Measurements from ENCODE around the gene ZFP92.
"Not testable (repeated sequence)": the region's sequence is repeated elsewhere in the genome, so short reads cannot be mapped to it uniquely, and the experiment has no call there.

The ZFP92 gene

DNA sequence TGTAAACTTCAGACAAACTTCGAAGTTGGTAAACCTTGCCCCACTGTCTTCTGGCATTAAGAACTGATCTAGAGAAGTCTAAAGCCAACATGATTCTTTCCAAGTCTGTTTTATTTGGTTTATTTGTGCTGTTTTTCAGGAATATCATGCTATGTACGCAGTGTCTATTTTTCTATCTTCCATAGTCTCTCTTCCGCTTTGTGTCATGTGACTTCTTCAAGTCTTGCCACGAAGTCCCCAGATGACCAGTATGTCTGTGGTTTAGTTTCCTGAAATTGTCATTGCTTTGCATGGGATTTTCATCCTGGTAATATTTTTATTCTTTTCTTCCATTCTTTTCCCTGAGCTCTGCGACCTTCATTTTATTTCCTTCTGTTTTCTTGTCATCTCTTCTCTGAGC, 25.2 kb upstream of the ZFP92 start:
- WGBS, 2 experiments, result 84 to 97% methylated on average over 5 of the region's 5 CpGs
- Histone ChIP-seq H3K36me3 (ENCODE audit: control insufficient read depth, insufficient read depth, low read length) (no peaks in the 10 kb centered on the region), H3K9me3 (ENCODE audit: control insufficient read depth, low read length) (no peaks in the 10 kb centered on the region), H3K27ac (ENCODE audit: insufficient read depth, low read depth, low read length, poor library complexity, severe bottlenecking) (no peak overlapping the region), H3K4me3 (ENCODE audit: insufficient read depth, low read depth, low read length) (no peak overlapping the region), H3K4me1 (ENCODE audit: control insufficient read depth, insufficient read depth, low read length) (no peaks in the 10 kb centered on the region), H3K27me3 (ENCODE audit: control insufficient read depth, insufficient read depth, low read length, poor library complexity, severe bottlenecking) (no peaks in the 10 kb centered on the region)

DNA sequence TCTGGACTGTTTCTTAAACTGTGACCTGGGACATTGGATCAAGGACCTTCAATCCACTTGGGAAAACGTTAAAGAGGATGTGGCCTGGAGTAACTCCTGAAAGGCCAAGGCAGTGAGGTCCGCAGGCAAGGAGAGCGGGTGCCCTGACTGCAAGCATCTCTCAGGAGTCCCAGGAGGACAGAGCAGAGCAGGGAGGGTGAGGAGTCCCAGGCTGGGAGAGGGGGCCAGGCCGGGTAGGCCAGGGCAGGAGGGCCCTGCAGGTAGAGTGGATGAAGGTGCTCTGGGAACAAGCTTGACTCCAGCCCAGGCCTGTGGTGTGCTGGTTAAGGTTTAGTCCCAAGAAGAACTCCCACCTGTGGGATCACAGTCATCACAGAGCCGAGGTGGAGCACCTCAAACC, 23.9 kb upstream of the ZFP92 start:
- Histone ChIP-seq H3K4me3 (ENCODE audit: insufficient read depth, low read depth, low read length) (no peak overlapping the region), H3K4me1 (ENCODE audit: control insufficient read depth, insufficient read depth, low read length) (no peaks in the 10 kb centered on the region), H3K27me3 (ENCODE audit: control insufficient read depth, insufficient read depth, low read length, poor library complexity, severe bottlenecking) (no peaks in the 10 kb centered on the region), H3K27ac (ENCODE audit: insufficient read depth, low read depth, low read length, poor library complexity, severe bottlenecking) (no peak overlapping the region), H3K36me3 (ENCODE audit: control insufficient read depth, insufficient read depth, low read length) (no peaks in the 10 kb centered on the region), H3K9me3 (ENCODE audit: control insufficient read depth, low read length) (no peaks in the 10 kb centered on the region)
- WGBS, 2 experiments, result 87 to 92% methylated on average over 5 of the region's 5 CpGs

DNA sequence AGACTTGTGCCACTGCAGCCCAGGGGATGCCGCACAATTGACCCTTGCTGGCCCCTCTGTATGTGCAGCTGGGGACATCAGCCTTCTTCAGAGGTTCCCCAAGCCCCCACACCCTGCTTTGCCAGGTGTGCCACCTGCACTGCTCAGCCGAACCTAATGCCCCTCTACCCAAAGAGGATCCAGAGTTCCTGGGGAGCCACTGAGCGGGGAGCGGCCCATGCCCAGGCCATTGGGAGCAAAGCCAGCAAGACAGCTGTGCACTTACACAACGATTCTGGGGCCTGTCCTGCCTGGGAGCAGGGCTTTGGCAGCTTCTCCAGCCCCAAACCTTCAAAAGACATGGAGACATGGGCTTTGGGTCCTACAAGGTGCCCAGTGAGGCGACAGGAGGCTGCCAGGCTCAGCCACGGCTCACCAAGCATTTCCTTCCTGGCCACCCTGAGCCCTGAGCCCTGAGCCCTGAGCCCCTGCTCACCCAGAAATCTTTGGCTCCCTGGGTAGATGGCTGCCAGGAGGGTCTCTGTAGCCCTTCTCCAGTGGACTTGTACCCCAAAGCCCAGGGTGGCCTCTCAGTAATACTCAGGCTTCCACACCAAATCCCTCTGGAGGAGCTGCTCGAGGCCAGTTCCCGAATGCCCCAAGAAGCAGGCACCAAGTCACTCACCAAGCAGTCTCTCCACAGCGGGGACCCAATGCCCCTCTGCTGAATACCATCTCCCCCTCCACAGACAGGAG, 23.1 kb upstream of the ZFP92 start:
- Histone ChIP-seq H3K4me3 (ENCODE audit: insufficient read depth, low read depth, low read length) (no peak overlapping the region), H3K9me3 (ENCODE audit: control insufficient read depth, low read length) (no peaks in the 10 kb centered on the region), H3K27ac (ENCODE audit: insufficient read depth, low read depth, low read length, poor library complexity, severe bottlenecking) (no peak overlapping the region), H3K36me3 (ENCODE audit: control insufficient read depth, insufficient read depth, low read length) (no peaks in the 10 kb centered on the region), H3K27me3 (ENCODE audit: control insufficient read depth, insufficient read depth, low read length, poor library complexity, severe bottlenecking) (no peaks in the 10 kb centered on the region), H3K4me1 (ENCODE audit: control insufficient read depth, insufficient read depth, low read length) (no peaks in the 10 kb centered on the region)
- 91 to 92% methylated on average over 10 of the region's 10 CpGs for WGBS, 2 experiments

DNA sequence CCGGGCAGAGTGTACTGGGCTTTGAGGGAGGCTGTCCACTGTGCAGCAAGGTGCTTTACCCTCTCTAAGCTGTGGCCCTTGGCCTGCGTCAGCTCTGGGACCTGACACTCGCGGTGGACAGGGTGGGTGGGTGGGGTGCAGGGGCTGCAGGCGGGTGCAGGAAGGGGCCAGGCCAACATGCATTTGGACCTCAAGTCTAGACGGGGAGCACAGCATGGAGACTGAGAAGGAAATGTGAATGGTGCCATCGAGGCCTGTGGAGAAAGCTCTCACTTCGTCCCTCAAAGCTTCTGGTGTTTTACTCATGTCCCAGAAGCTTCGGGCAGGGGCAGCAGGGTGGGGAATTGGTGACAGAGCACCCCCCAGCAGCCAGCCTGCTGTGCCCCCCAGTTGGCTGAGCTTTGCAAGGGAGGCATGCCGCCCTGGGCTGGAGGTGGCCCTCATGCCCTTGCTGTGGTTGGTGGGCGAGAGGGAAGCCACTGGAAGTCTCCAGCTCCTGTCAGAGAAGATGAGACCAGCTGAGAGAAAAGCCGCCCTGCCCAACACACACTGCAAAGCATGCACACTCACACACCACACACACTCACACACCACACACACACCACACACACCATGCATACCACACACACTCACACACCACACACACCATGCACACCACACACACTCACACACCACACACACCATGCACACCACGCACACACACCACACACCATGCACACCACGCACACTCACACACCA, 22.4 kb upstream of the ZFP92 start:
- Histone ChIP-seq H3K36me3 (ENCODE audit: control insufficient read depth, insufficient read depth, low read length) (no peaks in the 10 kb centered on the region), H3K27ac (ENCODE audit: insufficient read depth, low read depth, low read length, poor library complexity, severe bottlenecking) (no peak overlapping the region), H3K27me3 (ENCODE audit: control insufficient read depth, insufficient read depth, low read length, poor library complexity, severe bottlenecking) (no peaks in the 10 kb centered on the region), H3K4me3 (ENCODE audit: insufficient read depth, low read depth, low read length) (no peak overlapping the region), H3K4me1 (ENCODE audit: control insufficient read depth, insufficient read depth, low read length) (no peaks in the 10 kb centered on the region), H3K9me3 (ENCODE audit: control insufficient read depth, low read length) (no peaks in the 10 kb centered on the region)
- 86% methylated on average over 14 of the region's 14 CpGs for WGBS, 2 experiments

DNA sequence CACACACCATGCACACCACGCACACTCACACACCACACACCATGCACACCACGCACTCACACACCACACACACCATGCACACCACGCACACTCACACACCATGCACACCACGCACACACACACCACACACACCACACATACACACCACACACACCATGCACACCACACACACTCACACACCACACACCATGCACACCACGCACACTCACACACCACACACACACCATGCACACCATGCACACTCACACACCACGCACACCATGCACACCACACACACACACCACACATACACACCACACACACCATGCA, 21.9 kb upstream of the ZFP92 start:
- 92 to 93% methylated on average over 6 of the region's 6 CpGs for WGBS, 2 experiments
- H3K4me1 ChIP-seq (ENCODE audit: control insufficient read depth, insufficient read depth, low read length); H3K4me3 ChIP-seq (ENCODE audit: insufficient read depth, low read depth, low read length); H3K36me3 ChIP-seq (ENCODE audit: control insufficient read depth, insufficient read depth, low read length); H3K27ac ChIP-seq (ENCODE audit: insufficient read depth, low read depth, low read length, poor library complexity, severe bottlenecking); H3K9me3 ChIP-seq (ENCODE audit: control insufficient read depth, low read length); H3K27me3 ChIP-seq (ENCODE audit: control insufficient read depth, insufficient read depth, low read length, poor library complexity, severe bottlenecking): not testable (repeated sequence)

DNA sequence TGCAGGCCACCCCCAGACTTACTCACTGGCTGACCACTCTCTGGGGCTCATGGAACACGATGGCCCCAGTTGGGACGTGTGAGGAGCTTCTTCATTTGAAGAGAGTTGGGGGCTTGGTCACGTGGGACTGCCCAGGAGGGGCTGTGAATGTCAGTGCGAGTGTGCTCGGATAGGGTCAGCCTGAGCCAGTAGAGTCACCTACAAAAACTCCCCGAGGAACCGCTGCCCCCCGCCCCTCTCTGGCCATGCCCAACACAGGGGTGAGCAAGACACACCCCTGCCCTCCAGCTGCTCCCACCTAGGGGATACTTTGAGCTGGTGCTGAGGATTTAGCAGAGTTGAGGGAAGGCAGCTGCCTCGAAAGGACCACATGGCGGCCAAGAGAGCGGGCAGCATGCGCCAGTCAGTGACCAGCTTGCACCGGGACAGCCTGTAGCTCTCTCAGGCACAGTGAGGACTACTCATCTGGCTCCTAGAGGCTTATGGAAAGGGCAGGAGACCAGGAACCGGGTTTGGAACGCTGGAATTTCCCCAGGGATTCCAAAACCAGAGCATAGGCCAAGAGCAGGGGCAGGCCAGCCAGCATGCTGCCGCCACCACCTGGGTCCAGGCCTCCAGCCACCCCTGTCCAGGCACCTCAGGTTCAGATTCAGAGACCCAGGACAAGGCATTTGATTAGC, 18.5 kb upstream of the ZFP92 start:
- H3K9me3 ChIP-seq (ENCODE audit: control insufficient read depth, low read length), result no peaks in the 10 kb centered on the region
- WGBS, 2 experiments, result 94 to 96% methylated on average over 16 of the region's 16 CpGs
- H3K36me3 ChIP-seq (ENCODE audit: control insufficient read depth, insufficient read depth, low read length), result no peaks in the 10 kb centered on the region
- no peaks in the 10 kb centered on the region for H3K4me1 ChIP-seq (ENCODE audit: control insufficient read depth, insufficient read depth, low read length)
- H3K4me3 ChIP-seq (ENCODE audit: insufficient read depth, low read depth, low read length), result no peak overlapping the region
- no peak overlapping the region for H3K27ac ChIP-seq (ENCODE audit: insufficient read depth, low read depth, low read length, poor library complexity, severe bottlenecking)
- H3K27me3 ChIP-seq (ENCODE audit: control insufficient read depth, insufficient read depth, low read length, poor library complexity, severe bottlenecking), result no peaks in the 10 kb centered on the region

DNA sequence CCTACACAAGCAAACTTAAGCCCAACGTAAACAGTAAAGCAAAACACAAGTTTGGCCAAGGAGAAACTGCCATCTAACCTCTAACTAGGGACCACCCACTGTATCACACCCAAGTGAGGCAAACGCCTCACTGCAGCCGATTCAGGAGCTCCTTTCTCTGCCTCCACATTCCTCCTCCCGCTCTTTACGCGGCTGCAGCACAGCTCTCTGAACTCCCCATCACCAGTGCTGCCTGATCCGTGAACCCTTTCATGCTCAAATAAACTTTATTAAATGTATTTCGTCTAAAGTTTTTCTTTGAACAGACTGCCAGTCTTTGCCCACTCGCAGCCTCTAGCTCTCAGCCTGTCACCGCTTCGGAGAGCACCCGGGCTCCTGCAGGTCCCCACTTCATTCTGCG, 16.7 kb upstream of the ZFP92 start:
- no peaks in the 10 kb centered on the region for H3K36me3 ChIP-seq (ENCODE audit: control insufficient read depth, insufficient read depth, low read length)
- H3K27me3 ChIP-seq (ENCODE audit: control insufficient read depth, insufficient read depth, low read length, poor library complexity, severe bottlenecking), result no peaks in the 10 kb centered on the region
- no peak overlapping the region for H3K27ac ChIP-seq (ENCODE audit: insufficient read depth, low read depth, low read length, poor library complexity, severe bottlenecking)
- H3K4me3 ChIP-seq (ENCODE audit: insufficient read depth, low read depth, low read length), result no peak overlapping the region
- no peaks in the 10 kb centered on the region for H3K4me1 ChIP-seq (ENCODE audit: control insufficient read depth, insufficient read depth, low read length)
- 72 to 80% methylated on average over 13 of the region's 13 CpGs for WGBS, 2 experiments
- no peaks in the 10 kb centered on the region for H3K9me3 ChIP-seq (ENCODE audit: control insufficient read depth, low read length)

DNA sequence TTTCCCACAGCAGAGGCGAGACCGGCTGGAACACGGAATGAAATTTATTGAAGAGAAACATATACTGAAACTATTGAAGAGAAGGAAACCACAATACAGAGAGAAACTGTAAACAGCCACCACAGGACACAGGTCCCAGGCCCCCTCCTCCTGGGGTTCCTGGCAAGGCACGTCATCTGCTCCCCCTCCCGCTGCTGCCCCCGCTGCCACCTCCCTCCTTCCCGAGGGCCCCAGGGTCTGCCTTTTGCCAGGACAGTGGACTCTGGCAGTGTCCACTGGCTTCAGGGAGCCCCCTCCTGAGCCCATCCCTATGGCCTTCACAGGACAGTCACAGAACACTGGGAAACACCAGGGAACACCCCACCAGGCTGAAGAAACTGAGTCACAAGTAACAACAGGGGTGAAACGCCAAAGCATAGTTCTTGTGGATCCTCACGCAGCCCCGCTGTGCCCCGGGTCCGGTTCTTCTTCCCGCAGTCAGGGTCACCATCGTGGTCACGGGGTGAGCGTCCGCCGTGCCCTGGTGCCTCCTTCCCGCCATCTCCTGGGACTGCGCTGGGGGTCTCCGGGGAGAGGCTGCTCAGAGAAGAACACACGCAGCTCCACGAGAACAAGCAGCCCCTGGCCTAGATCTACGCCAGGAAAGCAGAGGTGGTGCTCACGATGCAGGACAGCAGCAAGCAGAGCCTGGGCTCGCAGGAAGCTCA, 15.5 kb upstream of the ZFP92 start:
- 89 to 90% methylated on average over 23 of the region's 26 CpGs for WGBS, 2 experiments

DNA sequence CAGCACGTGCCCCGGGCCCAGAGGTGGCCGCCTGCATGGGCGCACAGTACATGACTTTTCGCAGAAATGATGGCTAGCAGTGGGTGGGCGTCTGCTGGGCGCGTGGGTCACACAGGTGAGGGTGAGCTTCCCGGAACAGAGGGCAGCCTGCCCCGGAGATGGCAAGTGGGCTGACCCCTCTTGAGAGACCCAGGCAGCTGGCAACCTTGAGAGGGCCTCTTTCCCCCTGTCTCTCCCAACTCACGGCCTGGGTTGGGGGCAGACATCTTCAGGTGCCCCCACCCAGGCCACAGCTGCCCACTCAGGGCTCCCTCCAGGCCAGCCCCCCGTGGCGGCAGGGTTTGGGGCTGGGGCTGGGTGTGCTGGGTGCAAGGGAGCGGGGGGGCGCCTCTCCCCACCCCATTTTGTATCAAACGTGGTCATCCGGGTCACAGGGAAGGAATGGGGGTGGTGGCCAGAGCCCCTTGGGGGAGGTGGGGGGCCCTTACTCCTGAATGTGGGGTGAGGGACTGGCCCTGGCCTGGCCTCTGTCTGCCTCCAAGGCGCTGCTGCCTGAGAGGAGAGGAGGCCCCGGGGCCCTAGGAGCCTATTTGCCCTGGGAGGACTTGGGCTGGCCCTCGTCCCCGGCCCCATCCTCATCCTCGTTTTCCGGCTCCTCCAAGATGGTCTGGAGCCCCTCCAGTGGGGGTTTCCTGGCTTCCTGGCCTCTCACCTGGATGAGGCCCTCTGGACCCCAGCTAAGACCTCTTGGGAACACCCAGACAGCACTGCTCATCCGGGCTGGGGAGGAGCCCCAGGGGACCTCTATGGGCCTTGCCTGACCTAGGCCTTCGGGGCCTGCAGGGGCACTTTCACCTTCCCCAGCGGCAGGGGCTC, 14.7 kb upstream of the ZFP92 start:
- Histone ChIP-seq H3K27me3 (ENCODE audit: control insufficient read depth, insufficient read depth, low read length, poor library complexity, severe bottlenecking) (no peaks in the 10 kb centered on the region), H3K36me3 (ENCODE audit: control insufficient read depth, insufficient read depth, low read length) (no peaks in the 10 kb centered on the region), H3K4me3 (ENCODE audit: insufficient read depth, low read depth, low read length) (no peak overlapping the region), H3K4me1 (ENCODE audit: control insufficient read depth, insufficient read depth, low read length) (no peaks in the 10 kb centered on the region), H3K27ac (ENCODE audit: insufficient read depth, low read depth, low read length, poor library complexity, severe bottlenecking) (no peak overlapping the region), H3K9me3 (ENCODE audit: control insufficient read depth, low read length) (no peaks in the 10 kb centered on the region)
- WGBS, 2 experiments, result 91 to 92% methylated on average over 22 to 26 of the region's 26 CpGs

More for the DNA sequence above, 15.5 kb upstream of the ZFP92 start:
- no peaks in the 10 kb centered on the region for H3K4me1 ChIP-seq (ENCODE audit: control insufficient read depth, insufficient read depth, low read length)
- H3K4me3 ChIP-seq (ENCODE audit: insufficient read depth, low read depth, low read length), result no peak overlapping the region
- H3K36me3 ChIP-seq (ENCODE audit: control insufficient read depth, insufficient read depth, low read length), result no peaks in the 10 kb centered on the region
- H3K27me3 ChIP-seq (ENCODE audit: control insufficient read depth, insufficient read depth, low read length, poor library complexity, severe bottlenecking), result no peaks in the 10 kb centered on the region
- H3K9me3 ChIP-seq (ENCODE audit: control insufficient read depth, low read length), result no peaks in the 10 kb centered on the region
- no peak overlapping the region for H3K27ac ChIP-seq (ENCODE audit: insufficient read depth, low read depth, low read length, poor library complexity, severe bottlenecking)

Data from ectodermal cell (in vitro differentiated cells).